Activated naive CD4-positive, alpha-beta T cell treated with anti-CD3 and anti-CD28 coated beads for 36 hours (primary cell): ENCODE data around the gene STH. TPM values are rescaled to one million over a fixed set of nuclear protein-coding genes. Genes with fewer than 3 reads are reported as not detected.
"Not testable (repeated sequence)": the region's sequence is repeated elsewhere in the genome, so short reads cannot be mapped to it uniquely, and the experiment has no call there.

ENCODE experiments used
- CTCF ChIA-PET: fragments of 350-600 bp; sonication (Branson Sonifier 250); formaldehyde crosslinking; loops from one replicate; lab custom pipeline; 2021; ENCODE audit warnings: antibody characterized with exemption; lab: Charles Lee
- DNase-seq: peaks from one replicate; pipeline ENCODE4 v3.0.0-alpha.2; 2020
- H3K27ac Mint-ChIP-seq: one replicate; pipeline ENCODE4 v1.8.0; 2021; ENCODE audit warnings: mild to moderate bottlenecking, mixed read lengths
- H3K27me3 Mint-ChIP-seq: one replicate; pipeline ENCODE4 v1.8.0; 2021; ENCODE audit warnings: low read depth, mixed read lengths
- H3K36me3 Mint-ChIP-seq: one replicate; pipeline ENCODE4 v1.8.0; 2021; ENCODE audit warnings: low read depth, mixed read lengths
- H3K4me1 Mint-ChIP-seq: one replicate; pipeline ENCODE4 v1.8.0; 2021; ENCODE audit warnings: low read depth, mixed read lengths
- H3K4me3 Mint-ChIP-seq: one replicate; pipeline ENCODE4 v1.8.0; 2021; ENCODE audit warnings: mild to moderate bottlenecking, moderate library complexity, mixed read lengths
- H3K9me3 Mint-ChIP-seq: one replicate; pipeline ENCODE4 v1.8.0; 2021; ENCODE audit warnings: mixed read lengths
- intact Hi-C: fragments of 100-400 bp; cut with micrococcal nuclease; formaldehyde crosslinking; loops from one replicate; pipeline ENCODE4 v1.15.1; 2023
- total RNA-seq, 2 experiments: library from RNA; stranded (reverse); gene quantifications; one replicate each; pipeline ENCODE4 v1.2.3, GENCODE V29; 2021

STH gene
- total RNA-seq, 2 experiments from 2014 or later, result not detected

GRCh38 chr17:46001390-46002310 lies 2.6 kb downstream of the STH start:
- H3K27ac Mint-ChIP-seq, result no peak overlapping the region
- CTCF ChIA-PET, result interaction anchor here (0.6 to 3.4 kb wide), 24 partner anchors 11 to 605 kb away, joined by 3 to 13 read pairs (median 4); partner anchors contain the start of gene KANSL1
- no peaks in the 10 kb centered on the region for H3K4me1 Mint-ChIP-seq
- no peak for DNase-seq
- no peaks in the 10 kb centered on the region for H3K36me3 Mint-ChIP-seq
- H3K4me3 Mint-ChIP-seq, result no peak overlapping the region
- intact Hi-C loops, result loop anchor here (1.0 kb wide), 3 partner anchors 43 to 212 kb away; partner anchors contain the start of gene KANSL1
- H3K27me3 Mint-ChIP-seq, result no peaks in the 10 kb centered on the region
- H3K9me3 Mint-ChIP-seq, result no peaks in the 10 kb centered on the region

GRCh38 chr17:46002311-46002972 lies 3.4 kb downstream of the STH start:
- CTCF ChIA-PET, result interaction anchor here (0.6 to 3.4 kb wide), 26 partner anchors 11 to 606 kb away, joined by 3 to 13 read pairs (median 4); partner anchors contain the start of gene KANSL1
- H3K9me3 Mint-ChIP-seq, result no peaks in the 10 kb centered on the region
- no peak overlapping the region for H3K27ac Mint-ChIP-seq
- no peaks in the 10 kb centered on the region for H3K4me1 Mint-ChIP-seq
- intact Hi-C loops, result loop anchor here (1.0 kb wide), 3 partner anchors 42 to 211 kb away; partner anchors contain the start of gene KANSL1
- no peaks in the 10 kb centered on the region for H3K36me3 Mint-ChIP-seq
- no peaks in the 10 kb centered on the region for H3K27me3 Mint-ChIP-seq
- peak; percentile 82 for DNase-seq
- H3K4me3 Mint-ChIP-seq, result no peak overlapping the region

- no peak overlapping the region for H3K27ac Mint-ChIP-seq
- H3K4me1 Mint-ChIP-seq, result no peaks in the 10 kb centered on the region
- no peak for DNase-seq
- H3K27me3 Mint-ChIP-seq, result no peaks in the 10 kb centered on the region
- H3K9me3 Mint-ChIP-seq, result no peaks in the 10 kb centered on the region
- intact Hi-C loops, result loop anchor here (1.0 kb wide), 3 partner anchors 41 to 210 kb away; partner anchors contain the start of gene KANSL1
- no peak overlapping the region for H3K4me3 Mint-ChIP-seq
- CTCF ChIA-PET, result interaction anchor here (0.6 to 3.4 kb wide), 15 partner anchors 10 to 266 kb away, joined by 3 to 13 read pairs (median 4); no protein-coding TSS in a partner anchor
- no peaks in the 10 kb centered on the region for H3K36me3 Mint-ChIP-seq
These were observed 3.9 kb downstream of the STH start for GRCh38 chr17:46002973-46003316.

- no peak overlapping the region for H3K4me3 Mint-ChIP-seq
- no peak overlapping the region for H3K27ac Mint-ChIP-seq
- no peak for DNase-seq
- no peaks in the 10 kb centered on the region for H3K4me1 Mint-ChIP-seq
- no peaks in the 10 kb centered on the region for H3K27me3 Mint-ChIP-seq
- H3K9me3 Mint-ChIP-seq, result no peaks in the 10 kb centered on the region
- intact Hi-C loops, result no loop called here
- CTCF ChIA-PET, result interaction anchor here (0.6 to 3.4 kb wide), 9 partner anchors 13 to 265 kb away, joined by 3 to 13 read pairs (median 5); no protein-coding TSS in a partner anchor
- H3K36me3 Mint-ChIP-seq, result no peaks in the 10 kb centered on the region
These were observed 5.1 kb downstream of the STH start for GRCh38 chr17:46003907-46004748.

GRCh38 chr17:46006082-46006481 lies 7.0 kb downstream of the STH start:
- DNase-seq, intact Hi-C loops, H3K27me3 Mint-ChIP-seq, H3K4me3 Mint-ChIP-seq, H3K36me3 Mint-ChIP-seq, H3K9me3 Mint-ChIP-seq, H3K27ac Mint-ChIP-seq, H3K4me1 Mint-ChIP-seq: not testable (repeated sequence)
- CTCF ChIA-PET, result interaction anchor here (0.7 kb wide), 1 partner anchor 26 kb away, joined by 6 read pairs; no protein-coding TSS in a partner anchor

- Mint-ChIP-seq H3K4me1 (no peaks in the 10 kb centered on the region), H3K4me3 (no peak overlapping the region), H3K9me3 (no peaks in the 10 kb centered on the region), H3K27ac (no peak overlapping the region), H3K36me3 (no peaks in the 10 kb centered on the region), H3K27me3 (no peaks in the 10 kb centered on the region)
- DNase-seq, result no peak
- CTCF ChIA-PET, result no interaction called here
- intact Hi-C loops, result no loop called here
These were observed 8.5 kb downstream of the STH start for GRCh38 chr17:46007461-46007965.

GRCh38 chr17:46008591-46008990 lies 9.5 kb downstream of the STH start:
- no peaks in the 10 kb centered on the region for H3K4me1 Mint-ChIP-seq
- intact Hi-C loops, result no loop called here
- no peaks in the 10 kb centered on the region for H3K27me3 Mint-ChIP-seq
- H3K27ac Mint-ChIP-seq, result no peak overlapping the region
- no peak for DNase-seq
- H3K36me3 Mint-ChIP-seq, result no peaks in the 10 kb centered on the region
- CTCF ChIA-PET, result no interaction called here
- H3K9me3 Mint-ChIP-seq, result no peaks in the 10 kb centered on the region
- no peak overlapping the region for H3K4me3 Mint-ChIP-seq

- Mint-ChIP-seq H3K36me3 (no peaks in the 10 kb centered on the region), H3K27ac (no peak overlapping the region), H3K27me3 (no peaks in the 10 kb centered on the region), H3K4me3 (no peak overlapping the region), H3K4me1 (no peaks in the 10 kb centered on the region), H3K9me3 (no peaks in the 10 kb centered on the region)
- no peak for DNase-seq
- CTCF ChIA-PET, result no interaction called here
- intact Hi-C loops, result no loop called here
These were observed 10.9 kb downstream of the STH start for GRCh38 chr17:46009681-46010596.

- Mint-ChIP-seq H3K4me3 (no peak overlapping the region), H3K4me1 (no peaks in the 10 kb centered on the region), H3K9me3 (no peaks in the 10 kb centered on the region), H3K36me3 (no peaks in the 10 kb centered on the region), H3K27ac (no peak overlapping the region), H3K27me3 (no peaks in the 10 kb centered on the region)
- CTCF ChIA-PET, result no interaction called here
- no peak for DNase-seq
- intact Hi-C loops, result no loop called here
These were observed 11.6 kb downstream of the STH start for GRCh38 chr17:46010597-46011186.

- no peaks in the 10 kb centered on the region for H3K27me3 Mint-ChIP-seq
- DNase-seq, result no peak
- no peaks in the 10 kb centered on the region for H3K36me3 Mint-ChIP-seq
- H3K4me1 Mint-ChIP-seq, result no peaks in the 10 kb centered on the region
- H3K27ac Mint-ChIP-seq, result no peak overlapping the region
- intact Hi-C loops, result no loop called here
- no peak overlapping the region for H3K4me3 Mint-ChIP-seq
- CTCF ChIA-PET, result no interaction called here
- H3K9me3 Mint-ChIP-seq, result no peaks in the 10 kb centered on the region
These were observed 12.9 kb downstream of the STH start for GRCh38 chr17:46011711-46012505.
